Hepatocyte (in vitro differentiated cells): ENCODE results near the gene DEFB124. TPM values are rescaled to one million over a fixed set of nuclear protein-coding genes. Genes with fewer than 3 reads are reported as not detected.
A peak's percentile ranks its signal among the peaks of the same experiment; 100 is the strongest.

Experiments
- DNase-seq: peaks from one replicate; pipeline ENCODE4 v3.0.0-alpha.2; 2016; ENCODE audit warnings: low spot score
- H2AFZ ChIP-seq: fragments of 200-600 bp; sonication (generic); 2 replicates; pipeline ENCODE4 v1.6.0; 2016; ENCODE audit warnings: antibody characterized with exemption, mild to moderate bottlenecking
- H3K27ac ChIP-seq: fragments of 200-600 bp; sonication (generic); 2 replicates; pipeline ENCODE4 v1.5.1; 2016; ENCODE audit warnings: mild to moderate bottlenecking
- H3K27me3 ChIP-seq: fragments of 200-600 bp; sonication (generic); 2 replicates; pipeline ENCODE4 v1.6.1; 2016
- H3K36me3 ChIP-seq: fragments of 200-600 bp; sonication (generic); replicated peaks from 2 replicates; pipeline ENCODE4 v1.5.1; 2016; ENCODE audit warnings: low read depth; ENCODE audit not compliant: insufficient read depth
- H3K4me1 ChIP-seq: fragments of 200-600 bp; sonication (generic); 2 replicates; pipeline ENCODE4 v1.5.1; 2016; ENCODE audit warnings: mild to moderate bottlenecking, moderate library complexity; ENCODE audit not compliant: insufficient read depth
- H3K4me2 ChIP-seq: fragments of 200-600 bp; sonication (generic); 2 replicates; pipeline ENCODE4 v1.6.0; 2016
- H3K4me3 ChIP-seq: fragments of 200-600 bp; sonication (generic); 2 replicates; pipeline ENCODE4 v1.5.1; 2016; ENCODE audit warnings: mild to moderate bottlenecking
- H3K79me2 ChIP-seq: fragments of 200-600 bp; sonication (generic); 2 replicates; pipeline ENCODE4 v1.6.0; 2017; ENCODE audit warnings: mild to moderate bottlenecking
- H3K9me2 ChIP-seq: fragments of 200-600 bp; sonication (generic); replicated peaks from 2 replicates; pipeline ENCODE4 v1.6.0; 2017; ENCODE audit warnings: mild to moderate bottlenecking; ENCODE audit not compliant: insufficient read depth
- H3K9me3 ChIP-seq: fragments of 200-600 bp; sonication (generic); 2 replicates; pipeline ENCODE4 v1.5.1; 2016; ENCODE audit warnings: low read depth, mild to moderate bottlenecking
- H4K20me1 ChIP-seq: fragments of 200-600 bp; sonication (generic); 2 replicates; pipeline ENCODE4 v1.6.0; 2016; ENCODE audit warnings: mild to moderate bottlenecking; ENCODE audit not compliant: insufficient read depth, poor library complexity, severe bottlenecking
- EZH2 ChIP-seq: fragments of 200-600 bp; sonication (generic); IDR thresholded peaks from 2 replicates; pipeline ENCODE4 v1.6.1; 2016; ENCODE audit warnings: antibody characterized with exemption, mild to moderate bottlenecking, borderline replicate concordance
- EZH2phosphoT487 ChIP-seq: fragments of 200-600 bp; sonication (generic); IDR thresholded peaks from one replicate; pipeline ENCODE4 v1.6.1; 2018; ENCODE audit warnings: antibody characterized with exemption, mild to moderate bottlenecking, low read depth, moderate library complexity; ENCODE audit not compliant: unreplicated experiment, severe bottlenecking
- WGBS: methylation state at CpG from one replicate; pipeline ENCODE4 v1.1.6; 2016; ENCODE audit warnings: low lambda C conversion rate; ENCODE audit errors: missing lambda C conversion rate; 5-methylcytosine and 5-hydroxymethylcytosine counted together
- polyA plus RNA-seq: library from polyadenylated mRNA; unstranded; fragments of >200 nt; fragmentation: Nextera tagmentation; extraction: Ambion mirVana; gene quantifications from 2 replicates; pipeline ENCODE4 v1.2.1, GENCODE V29; 2016
- total RNA-seq: library from RNA; depleted of rRNA; stranded (reverse); fragments of >200 nt; gene quantifications from 2 replicates; pipeline ENCODE4 v1.2.3, GENCODE V29; 2014
- TF ChIP-seq, protein P1 (sequence below): fragments of 200-600 bp; sonication (generic); IDR thresholded peaks from 2 replicates; pipeline ENCODE4 v1.5.1; 2016; ENCODE audit warnings: antibody characterized with exemption, mild to moderate bottlenecking; ENCODE audit not compliant: poor library complexity

The DEFB124 gene
- total and polyA plus RNA-seq, 2 experiments from 2014 or later = not detected

DNA sequence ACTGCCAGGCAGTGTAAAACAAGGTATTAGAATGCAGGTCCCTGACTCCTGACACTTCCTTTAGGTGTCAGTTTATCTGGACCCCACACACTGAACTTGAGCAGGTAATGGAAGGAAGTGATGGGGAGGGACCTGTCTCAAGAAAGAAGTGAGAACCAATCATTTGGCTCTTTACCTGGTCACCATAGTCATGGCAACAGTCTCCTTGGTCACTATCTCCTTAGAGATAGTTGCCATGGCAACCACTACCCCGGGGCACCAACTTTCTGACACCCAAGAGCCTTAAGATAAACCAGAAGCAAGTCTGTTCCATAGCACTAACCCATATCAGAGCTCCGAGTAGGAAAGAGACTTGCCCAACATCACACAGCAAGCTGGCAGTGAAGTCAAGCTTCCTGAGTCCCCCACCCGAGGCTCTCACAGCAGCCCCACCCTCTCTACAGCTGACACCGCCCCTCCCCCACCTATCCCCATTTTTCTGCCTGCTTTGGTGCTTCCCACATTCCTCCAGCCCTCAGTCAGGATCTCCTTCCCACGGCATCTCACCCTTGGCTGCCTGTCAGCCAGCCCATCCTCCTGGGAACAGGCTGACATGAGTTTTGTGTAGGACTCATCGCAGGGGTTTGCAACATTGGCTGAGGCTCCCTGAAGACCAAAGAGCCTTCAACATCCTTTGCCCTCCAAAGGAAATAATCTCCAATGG is 23.1 kb upstream of the DEFB124 start:
- peak; percentile 26 for DNase-seq
- no peak overlapping the region for H3K4me3 ChIP-seq
- 33% methylated on average over 6 of the region's 6 CpGs for WGBS
- H4K20me1 ChIP-seq = no peaks in the 10 kb centered on the region
- no peaks in the 10 kb centered on the region for H3K9me3 ChIP-seq
- no peak overlapping the region for H3K4me2 ChIP-seq
- H3K9me2 ChIP-seq = no peaks in the 10 kb centered on the region
- no peaks in the 10 kb centered on the region for H3K27me3 ChIP-seq
- TF ChIP-seq EZH2 (no peak), EZH2phosphoT487 (no peak)
- TF ChIP-seq, protein P1, sequence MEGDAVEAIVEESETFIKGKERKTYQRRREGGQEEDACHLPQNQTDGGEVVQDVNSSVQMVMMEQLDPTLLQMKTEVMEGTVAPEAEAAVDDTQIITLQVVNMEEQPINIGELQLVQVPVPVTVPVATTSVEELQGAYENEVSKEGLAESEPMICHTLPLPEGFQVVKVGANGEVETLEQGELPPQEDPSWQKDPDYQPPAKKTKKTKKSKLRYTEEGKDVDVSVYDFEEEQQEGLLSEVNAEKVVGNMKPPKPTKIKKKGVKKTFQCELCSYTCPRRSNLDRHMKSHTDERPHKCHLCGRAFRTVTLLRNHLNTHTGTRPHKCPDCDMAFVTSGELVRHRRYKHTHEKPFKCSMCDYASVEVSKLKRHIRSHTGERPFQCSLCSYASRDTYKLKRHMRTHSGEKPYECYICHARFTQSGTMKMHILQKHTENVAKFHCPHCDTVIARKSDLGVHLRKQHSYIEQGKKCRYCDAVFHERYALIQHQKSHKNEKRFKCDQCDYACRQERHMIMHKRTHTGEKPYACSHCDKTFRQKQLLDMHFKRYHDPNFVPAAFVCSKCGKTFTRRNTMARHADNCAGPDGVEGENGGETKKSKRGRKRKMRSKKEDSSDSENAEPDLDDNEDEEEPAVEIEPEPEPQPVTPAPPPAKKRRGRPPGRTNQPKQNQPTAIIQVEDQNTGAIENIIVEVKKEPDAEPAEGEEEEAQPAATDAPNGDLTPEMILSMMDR = no peak
- no peak overlapping the region for H3K27ac ChIP-seq
- no peaks in the 10 kb centered on the region for H3K4me1 ChIP-seq
- H2AFZ ChIP-seq = no peak overlapping the region
- no peaks in the 10 kb centered on the region for H3K79me2 ChIP-seq
- H3K36me3 ChIP-seq = no peaks in the 10 kb centered on the region

GRCh38 chr20:31496761-31497295 is 21.9 kb upstream of the DEFB124 start:
- peak; percentile 52 for DNase-seq
- no peaks in the 10 kb centered on the region for H3K36me3 ChIP-seq
- no peak overlapping the region for H2AFZ ChIP-seq

GRCh38 chr20:31494131-31494530 is 19.2 kb upstream of the DEFB124 start:
- H3K4me2 ChIP-seq = no peak overlapping the region
- no peaks in the 10 kb centered on the region for H3K9me3 ChIP-seq
- no peaks in the 10 kb centered on the region for H4K20me1 ChIP-seq
- H3K9me2 ChIP-seq = no peaks in the 10 kb centered on the region
- peak; percentile 48 for DNase-seq
- no peak overlapping the region for H3K27ac ChIP-seq
- 28% methylated on average over 2 of the region's 2 CpGs for WGBS
- H3K27me3 ChIP-seq = no peaks in the 10 kb centered on the region
- H3K36me3 ChIP-seq = no peaks in the 10 kb centered on the region
- no peak overlapping the region for H2AFZ ChIP-seq
- no peak for TF ChIP-seq EZH2
- TF ChIP-seq, protein P1 = peak; percentile 41
- H3K79me2 ChIP-seq = no peaks in the 10 kb centered on the region
- no peak overlapping the region for H3K4me3 ChIP-seq
- H3K4me1 ChIP-seq = no peaks in the 10 kb centered on the region

More at GRCh38 chr20:31496761-31497295, 21.9 kb upstream of the DEFB124 start:
- Histone ChIP-seq H4K20me1 (no peaks in the 10 kb centered on the region), H3K79me2 (no peaks in the 10 kb centered on the region), H3K4me1 (no peaks in the 10 kb centered on the region), H3K9me3 (no peaks in the 10 kb centered on the region), H3K4me3 (no peak overlapping the region), H3K9me2 (no peaks in the 10 kb centered on the region), H3K27ac (peak overlapping the region; percentile 44), H3K27me3 (no peaks in the 10 kb centered on the region), H3K4me2 (peak overlapping the region; percentile 23)
- 67% methylated on average over 15 of the region's 15 CpGs for WGBS
- no peak for TF ChIP-seq EZH2phosphoT487
- TF ChIP-seq, protein P1 = no peak
- no peak for TF ChIP-seq EZH2
